K562 (cell line): ENCODE measurements around the gene GUCY2C. TPM values are rescaled to one million over a fixed set of nuclear protein-coding genes. Genes with fewer than 3 reads are reported as not detected.

Experiments
- ATAC-seq: fragments of 200-7000 bp; cut with Tn5 transposase; 3 replicates; pipeline ENCODE4 v1.9.1; 2020; ENCODE audit warnings: moderate library complexity
- BruUV-seq: library from RNA; stranded (reverse); fragments of 400-500 nt; replicated peaks from 2 replicates; lab custom pipeline; 2021; lab: Mats Ljungman, UMichigan
- CTCF ChIA-PET: fragments of 300-600 bp; formaldehyde crosslinking; extraction: SDS; loops from one replicate; lab custom pipeline; 2021; ENCODE audit warnings: low intra/inter-chr PET ratio; lab: Yijun Ruan, JAX
- POLR2A ChIA-PET: fragments of 300-600, 350-650 bp; sonication (Branson Sonifier 250); formaldehyde crosslinking; extraction: SDS; loops from one replicate; lab custom pipeline; 2021; ENCODE audit warnings: antibody characterized with exemption, inconsistent platforms; lab: Yijun Ruan, JAX
- DNase-seq, 4 experiments: peaks; one replicate each; pipeline versions ENCODE4 v3.0.0 to v3.0.0-alpha.2; 2011 to 2018; ENCODE audit warnings: low spot score in 3 of 4, mixed read lengths in 3 of 4; ENCODE audit errors: extremely low read depth in 1 of 4
- FAIRE-seq: peaks from 2 replicates; lab custom pipeline; 2011; peaks lifted over from hg19 to GRCh38; lab: Jason Lieb, UNC
- H2AFZ ChIP-seq: 2 replicates; pipeline ENCODE4 v1.6.0; 2011; ENCODE audit warnings: low read depth, low read length, control low read depth, inconsistent platforms
- H3K27ac ChIP-seq: fragments of 200-600 bp; 3 replicates; pipeline ENCODE4 v1.8.0; 2011; ENCODE audit warnings: low read depth, mild to moderate bottlenecking, control low read depth, inconsistent platforms, low read length, moderate library complexity, mixed read lengths; ENCODE audit errors: extremely low read depth
- H3K27me3 ChIP-seq, 2 experiments: fragments of 300-600 bp in 1 of 2; 2 replicates in 1 of 2; 3 replicates in 1 of 2; pipeline versions ENCODE4 v1.6.0 to v1.8.0; 2011; ENCODE audit warnings: inconsistent platforms in 2 of 2, low read length in 2 of 2, mild to moderate bottlenecking in 1 of 2, mixed read lengths in 1 of 2, moderate library complexity in 1 of 2; ENCODE audit not compliant: control insufficient read depth in 2 of 2, insufficient read depth in 2 of 2
- H3K36me3 ChIP-seq: fragments of 300-600 bp; 3 replicates; pipeline ENCODE4 v1.8.0; 2011; ENCODE audit warnings: mild to moderate bottlenecking, low read length, inconsistent platforms; ENCODE audit not compliant: control insufficient read depth, insufficient read depth
- H3K4me1 ChIP-seq, 2 experiments: fragments of 200-600 bp in 1 of 2; replicated peaks in 1 of 2; 2 replicates in 1 of 2; 3 replicates in 1 of 2; pipeline versions ENCODE4 v1.5.1 to v1.8.0; 2011; ENCODE audit warnings: inconsistent platforms in 2 of 2, low read length in 2 of 2, mild to moderate bottlenecking in 1 of 2, mixed read lengths in 1 of 2, moderate library complexity in 1 of 2; ENCODE audit not compliant: control insufficient read depth in 2 of 2, insufficient read depth in 2 of 2
- H3K4me2 ChIP-seq: 2 replicates; pipeline ENCODE4 v1.6.1; 2011; ENCODE audit warnings: low read length, control low read depth, inconsistent platforms, mixed read lengths; ENCODE audit not compliant: insufficient read depth
- H3K4me3 ChIP-seq: fragments of 200-600 bp; sonication (generic), shearing (Covaris generic); 2 replicates; pipeline ENCODE4 v1.5.1; 2016; ENCODE audit warnings: control low read depth, inconsistent platforms
- H3K79me2 ChIP-seq: fragments of 200-600 bp; 3 replicates; pipeline ENCODE4 v1.8.0; 2011; ENCODE audit warnings: low read length, inconsistent platforms; ENCODE audit not compliant: control insufficient read depth, insufficient read depth
- H3K9ac ChIP-seq, 2 experiments: 2 replicates each; pipeline versions ENCODE4 v1.6.0 to v1.6.1; 2011; ENCODE audit warnings: low read depth in 2 of 2, low read length in 2 of 2, control low read depth in 1 of 2, inconsistent platforms in 1 of 2, mild to moderate bottlenecking in 1 of 2, mixed read lengths in 1 of 2; ENCODE audit not compliant: insufficient read depth in 1 of 2
- H3K9me1 ChIP-seq: one replicate; pipeline ENCODE4 v1.6.0; 2011; ENCODE audit warnings: inconsistent platforms, mild to moderate bottlenecking, low read length, moderate library complexity; ENCODE audit not compliant: control insufficient read depth, insufficient read depth
- H3K9me3 ChIP-seq: replicated peaks from 2 replicates; pipeline ENCODE4 v1.5.1; 2011; ENCODE audit warnings: low read depth, low read length, inconsistent platforms; ENCODE audit not compliant: control insufficient read depth, insufficient read depth
- H4K20me1 ChIP-seq: replicated peaks from 2 replicates; pipeline ENCODE4 v1.6.1; 2011; ENCODE audit warnings: low read length, inconsistent platforms, mixed read lengths; ENCODE audit not compliant: control insufficient read depth, insufficient read depth
- ELF4 ChIP-seq: fragments of 450-650 bp; formaldehyde crosslinking; IDR thresholded peaks from 2 replicates; pipeline ENCODE4 v1.4.0; 2022; ENCODE audit warnings: missing genetic modification characterization
- JUNB ChIP-seq: fragments of 450-650 bp; formaldehyde crosslinking; conservative IDR thresholded peaks from 2 replicates; pipeline ENCODE4 v1.4.0; 2020; ENCODE audit warnings: mild to moderate bottlenecking
- PHF20 ChIP-seq: fragments of 450-650 bp; IDR thresholded peaks from 2 replicates; pipeline ENCODE4 v1.6.1; 2018; ENCODE audit not compliant: partially characterized antibody
- ZNF707 ChIP-seq: fragments of 250-450 bp; sonication (Bioruptor Pico); conservative IDR thresholded peaks from 2 replicates; pipeline ENCODE4 v1.8.0; 2022; ENCODE audit warnings: inconsistent platforms, mild to moderate bottlenecking, moderate library complexity
- WGBS: fragments of 100-300 bp; shearing (Covaris generic); methylation state at CpG from one replicate; pipeline ENCODE4 v1.1.6; 2016; ENCODE audit warnings: low coverage, mixed read lengths; ENCODE audit not compliant: insufficient coverage; ENCODE audit errors: missing lambda C conversion rate; 5-methylcytosine and 5-hydroxymethylcytosine counted together
- in situ Hi-C: fragments of 300-500 bp; cut with MboI; formaldehyde crosslinking; loops from 4 replicates; pipeline ENCODE4 v1.15.0; 2018; ENCODE audit warnings: inconsistent platforms, mixed read lengths
- intact Hi-C: fragments of 100-400 bp; cut with micrococcal nuclease; formaldehyde crosslinking; loops from 2 replicates; pipeline ENCODE4 v1.14.2; 2022
- polyA plus RNA-seq, 8 experiments: library from polyadenylated mRNA; depleted of rRNA in 4 of 8; stranded (reverse) in 5 of 8; unstranded in 3 of 8; fragments of >200 nt; fragmentation: Nextera tagmentation in 2 of 8; fragmentation: Illumina TruSeq in 1 of 8; extraction: Ambion mirVana in 2 of 8; extraction: Trizol in 1 of 8; gene quantifications; 2 replicates each; pipeline versions ENCODE4 v1.2.1 to v1.2.3, GENCODE V29; 2011 to 2014; ENCODE audit warnings: inconsistent platforms in 1 of 8, missing spikeins in 1 of 8
- total RNA-seq, 7 experiments: library from RNA; depleted of rRNA in 6 of 7; stranded (reverse); fragments of >200 nt in 6 of 7; fragmentation: Illumina TruSeq in 2 of 7; extraction: Trizol in 2 of 7; gene quantifications; 2 replicates each; pipeline versions ENCODE4 v1.2.1 to v1.2.3, GENCODE V29; 2011 to 2021; ENCODE audit warnings: low replicate concordance in 1 of 7
- TF ChIP-seq, protein P1 (sequence below), 2 experiments: IDR thresholded peaks; 2 replicates each; pipeline ENCODE4 v1.6.1; 2011; ENCODE audit warnings: borderline replicate concordance in 1 of 2, control low read depth in 1 of 2, low read depth in 1 of 2, low read length in 1 of 2, mild to moderate bottlenecking in 1 of 2, mixed read lengths in 1 of 2, moderate library complexity in 1 of 2; ENCODE audit not compliant: insufficient read depth in 1 of 2, insufficient read length in 1 of 2, poor library complexity in 1 of 2, severe bottlenecking in 1 of 2; ENCODE audit errors: extremely low read depth in 1 of 2
- TF ChIP-seq, protein P2 (sequence below): IDR thresholded peaks from 2 replicates; pipeline ENCODE4 v1.6.1; 2011; ENCODE audit warnings: borderline replicate concordance, low read depth, mild to moderate bottlenecking, moderate library complexity, low read length; ENCODE audit not compliant: insufficient read depth, poor library complexity, severe bottlenecking

GUCY2C gene
- total and polyA plus RNA-seq, 9 of the 15 experiments (the other 6 are each of a cell fraction or from before 2014, with no cell fraction given), result 0.01 to 0.05 (median 0.04) TPM; not detected in 6

DNA sequence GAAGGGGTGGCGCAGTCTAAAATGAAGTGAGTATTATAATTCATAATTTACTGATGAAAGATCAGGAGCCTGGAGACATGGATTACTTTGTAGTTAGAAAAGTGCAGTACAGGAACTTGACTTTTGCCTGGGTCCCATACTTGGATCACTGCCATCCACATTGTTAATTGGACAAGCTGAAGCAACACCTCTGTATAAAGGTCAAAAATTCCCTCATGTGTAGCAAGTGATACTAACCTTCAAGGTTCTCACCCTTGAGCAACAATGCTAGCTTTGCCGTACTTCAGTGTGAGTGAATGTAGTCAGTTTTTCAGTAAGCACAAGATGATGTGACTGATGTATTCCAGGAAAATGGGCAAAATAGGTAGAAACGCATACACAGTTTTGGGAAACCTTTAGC, 84.1 kb downstream of the GUCY2C start:
- Histone ChIP-seq H3K4me1 (no peaks in the 10 kb centered on the region), H3K4me2 (no peak overlapping the region), H4K20me1 (no peaks in the 10 kb centered on the region), H3K9me3 (no peaks in the 10 kb centered on the region)
- intact Hi-C loops, result no loop called here
- POLR2A ChIA-PET, result interaction anchor here (0.8 kb wide), 1 partner anchor 427 kb away, joined by 3 read pairs; no protein-coding TSS in a partner anchor
- ATAC-seq, result no peak
- WGBS, result 17% methylated on average over 3 of the region's 3 CpGs
- CTCF ChIA-PET, result no interaction called here
- no peak for TF ChIP-seq ELF4 (CRISPR knock-in tag)
- no peak for TF ChIP-seq ZNF707 (CRISPR knock-in tag)
- TF ChIP-seq PHF20, result no peak
- TF ChIP-seq, protein P1, sequence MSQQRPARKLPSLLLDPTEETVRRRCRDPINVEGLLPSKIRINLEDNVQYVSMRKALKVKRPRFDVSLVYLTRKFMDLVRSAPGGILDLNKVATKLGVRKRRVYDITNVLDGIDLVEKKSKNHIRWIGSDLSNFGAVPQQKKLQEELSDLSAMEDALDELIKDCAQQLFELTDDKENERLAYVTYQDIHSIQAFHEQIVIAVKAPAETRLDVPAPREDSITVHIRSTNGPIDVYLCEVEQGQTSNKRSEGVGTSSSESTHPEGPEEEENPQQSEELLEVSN (IDR thresholded peaks at IDR 0.05; ENCODE audit: borderline replicate concordance in 1 of 2, extremely low read depth in 1 of 2, insufficient read depth in 1 of 2, insufficient read length in 1 of 2, low read depth in 1 of 2, low read length in 1 of 2, poor library complexity in 1 of 2, severe bottlenecking in 1 of 2), result no peak
- TF ChIP-seq, protein P2, sequence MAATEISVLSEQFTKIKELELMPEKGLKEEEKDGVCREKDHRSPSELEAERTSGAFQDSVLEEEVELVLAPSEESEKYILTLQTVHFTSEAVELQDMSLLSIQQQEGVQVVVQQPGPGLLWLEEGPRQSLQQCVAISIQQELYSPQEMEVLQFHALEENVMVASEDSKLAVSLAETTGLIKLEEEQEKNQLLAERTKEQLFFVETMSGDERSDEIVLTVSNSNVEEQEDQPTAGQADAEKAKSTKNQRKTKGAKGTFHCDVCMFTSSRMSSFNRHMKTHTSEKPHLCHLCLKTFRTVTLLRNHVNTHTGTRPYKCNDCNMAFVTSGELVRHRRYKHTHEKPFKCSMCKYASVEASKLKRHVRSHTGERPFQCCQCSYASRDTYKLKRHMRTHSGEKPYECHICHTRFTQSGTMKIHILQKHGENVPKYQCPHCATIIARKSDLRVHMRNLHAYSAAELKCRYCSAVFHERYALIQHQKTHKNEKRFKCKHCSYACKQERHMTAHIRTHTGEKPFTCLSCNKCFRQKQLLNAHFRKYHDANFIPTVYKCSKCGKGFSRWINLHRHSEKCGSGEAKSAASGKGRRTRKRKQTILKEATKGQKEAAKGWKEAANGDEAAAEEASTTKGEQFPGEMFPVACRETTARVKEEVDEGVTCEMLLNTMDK, result no peak
- TF ChIP-seq JUNB (CRISPR knock-in tag), result no peak
- TF ChIP-seq, all 486 proteins: peak for 0
- no TSS peak for BruUV-seq
- H3K36me3 ChIP-seq, result no peaks in the 10 kb centered on the region
- no peaks in the 10 kb centered on the region for H3K27me3 ChIP-seq
- H3K27ac ChIP-seq, result no peak overlapping the region
- DNase-seq (no peak), FAIRE-seq (no peak)
- no peaks in the 10 kb centered on the region for H3K79me2 ChIP-seq
- no peak overlapping the region for H3K4me3 ChIP-seq
- no peak overlapping the region for H2AFZ ChIP-seq
- in situ Hi-C loops, result no loop called here
- no peak overlapping the region for H3K9ac ChIP-seq
- H3K9me1 ChIP-seq, result no peaks in the 10 kb centered on the region
